ENCODE data around the gene SH3BP5. TPM values are rescaled to one million over a fixed set of nuclear protein-coding genes. Genes with fewer than 3 reads are reported as not detected.

The SH3BP5 gene
- total RNA-seq, 2 experiments from 2014 or later: 15.1 to 31.3 TPM

DNA sequence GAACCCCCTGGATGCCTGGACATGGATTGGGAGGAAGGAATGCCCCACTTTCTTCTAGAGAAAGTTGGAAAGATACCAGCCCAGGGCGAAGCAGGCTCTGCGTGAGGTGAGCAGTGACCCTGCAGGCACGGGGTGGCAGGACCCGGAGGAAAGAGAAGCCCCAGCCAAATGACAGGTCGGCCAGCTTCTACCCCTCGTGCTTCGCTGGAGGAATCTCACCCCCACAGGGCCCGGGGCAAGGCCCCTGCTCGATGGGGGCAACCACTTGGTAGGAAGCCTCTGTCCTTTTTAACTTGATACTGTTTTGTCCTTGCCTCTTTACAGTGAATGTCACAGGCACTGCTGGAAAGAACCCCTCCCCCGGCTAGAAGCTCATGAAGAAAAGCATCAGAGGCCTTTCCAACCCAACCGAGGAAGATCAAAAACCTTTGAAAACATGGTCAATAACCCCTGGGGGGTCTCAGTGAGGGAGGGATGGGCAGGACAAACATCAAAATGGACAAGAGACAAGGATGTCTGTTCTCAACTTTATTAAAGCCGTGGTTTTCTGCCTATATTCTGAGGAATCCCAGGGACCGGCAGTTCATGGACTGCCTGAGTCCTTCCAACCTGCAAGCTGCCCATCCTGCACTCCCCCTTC lies 54.4 kb downstream of the SH3BP5 start:
- Histone ChIP-seq H3K4me3 (ENCODE audit: low read depth, low read length, poor library complexity, severe bottlenecking) (no peak overlapping the region), H3K9me2 (ENCODE audit: insufficient read depth, low read length) (no peaks in the 10 kb centered on the region), H2AFZ (ENCODE audit: low read length) (no peak overlapping the region), H3K9me3 (ENCODE audit: low read length) (no peaks in the 10 kb centered on the region), H3K27ac (ENCODE audit: low read depth, low read length, poor library complexity, severe bottlenecking) (no peak overlapping the region), H3K4me2 (ENCODE audit: low read length) (no peak overlapping the region), H4K20me1 (ENCODE audit: insufficient read depth, low read length) (no peaks in the 10 kb centered on the region), H3K4me1 (ENCODE audit: insufficient read depth, low read length, poor library complexity, severe bottlenecking) (peaks cover 24% of the 10 kb centered on the region), H3K79me2 (ENCODE audit: insufficient read depth, low read depth, low read length) (no peaks in the 10 kb centered on the region), H3K36me3 (ENCODE audit: insufficient read depth, low read length) (no peaks in the 10 kb centered on the region)
- POLR2A ChIA-PET: interaction anchor here (0.7 to 2.3 kb wide), 4 partner anchors 9 to 104 kb away, joined by 3 to 9 read pairs (median 6); no protein-coding TSS in a partner anchor
- intact Hi-C loops (cut with micrococcal nuclease; ENCODE audit: unreplicated experiment): no loop called here
- no TSS peak for BruUV-seq (replicated peaks)
- CTCF ChIA-PET (ENCODE audit: unreplicated experiment): no interaction called here
- no peak for DNase-seq (ENCODE audit: low spot score)
- TF ChIP-seq, protein P1, sequence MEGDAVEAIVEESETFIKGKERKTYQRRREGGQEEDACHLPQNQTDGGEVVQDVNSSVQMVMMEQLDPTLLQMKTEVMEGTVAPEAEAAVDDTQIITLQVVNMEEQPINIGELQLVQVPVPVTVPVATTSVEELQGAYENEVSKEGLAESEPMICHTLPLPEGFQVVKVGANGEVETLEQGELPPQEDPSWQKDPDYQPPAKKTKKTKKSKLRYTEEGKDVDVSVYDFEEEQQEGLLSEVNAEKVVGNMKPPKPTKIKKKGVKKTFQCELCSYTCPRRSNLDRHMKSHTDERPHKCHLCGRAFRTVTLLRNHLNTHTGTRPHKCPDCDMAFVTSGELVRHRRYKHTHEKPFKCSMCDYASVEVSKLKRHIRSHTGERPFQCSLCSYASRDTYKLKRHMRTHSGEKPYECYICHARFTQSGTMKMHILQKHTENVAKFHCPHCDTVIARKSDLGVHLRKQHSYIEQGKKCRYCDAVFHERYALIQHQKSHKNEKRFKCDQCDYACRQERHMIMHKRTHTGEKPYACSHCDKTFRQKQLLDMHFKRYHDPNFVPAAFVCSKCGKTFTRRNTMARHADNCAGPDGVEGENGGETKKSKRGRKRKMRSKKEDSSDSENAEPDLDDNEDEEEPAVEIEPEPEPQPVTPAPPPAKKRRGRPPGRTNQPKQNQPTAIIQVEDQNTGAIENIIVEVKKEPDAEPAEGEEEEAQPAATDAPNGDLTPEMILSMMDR (conservative IDR thresholded peaks at IDR 0.05; ENCODE audit: low read length): no peak
- no peak for TF ChIP-seq EZH2phosphoT487 (IDR thresholded peaks at IDR 0.05; ENCODE audit: borderline replicate concordance, low read depth, low read length)

DNA sequence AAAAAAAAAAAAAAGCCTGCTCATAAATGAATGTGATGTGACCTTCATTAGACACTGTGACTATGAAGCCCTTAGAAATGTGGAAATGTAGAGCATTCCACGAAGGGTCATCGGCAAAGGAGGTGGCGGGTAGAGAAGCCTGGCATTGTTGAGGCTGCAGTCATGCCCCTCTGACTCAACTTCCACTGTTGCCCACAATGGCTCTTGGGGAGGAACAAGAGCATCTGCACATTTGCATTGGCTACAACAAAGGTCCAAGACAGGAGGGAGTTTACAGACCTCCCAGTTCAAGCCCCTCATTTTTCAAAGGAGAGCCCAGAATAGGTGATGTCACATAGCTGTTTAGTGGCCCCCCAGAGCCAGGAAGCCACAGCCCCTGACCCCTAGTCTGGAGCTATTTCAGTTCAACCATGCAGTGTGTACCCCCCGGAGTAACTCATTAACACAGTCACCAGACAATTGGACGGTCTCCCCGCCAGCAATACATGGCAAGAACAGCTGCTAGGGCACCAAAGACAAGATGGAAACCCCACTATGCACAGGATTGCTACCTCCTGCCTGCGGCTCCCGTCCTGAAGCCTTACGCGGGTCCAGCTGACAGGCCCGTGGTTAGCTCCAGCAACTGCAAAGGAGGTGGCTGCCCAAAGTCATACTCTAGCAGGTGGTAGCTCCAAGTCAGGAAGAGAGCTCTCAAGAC lies 56.2 kb downstream of the SH3BP5 start:
- Histone ChIP-seq H3K36me3 (ENCODE audit: insufficient read depth, low read length) (no peaks in the 10 kb centered on the region), H3K4me2 (ENCODE audit: low read length) (peak overlapping the region; percentile 37), H3K4me3 (ENCODE audit: low read depth, low read length, poor library complexity, severe bottlenecking) (no peak overlapping the region), H3K27ac (ENCODE audit: low read depth, low read length, poor library complexity, severe bottlenecking) (no peak overlapping the region), H3K9me2 (ENCODE audit: insufficient read depth, low read length) (no peaks in the 10 kb centered on the region), H3K79me2 (ENCODE audit: insufficient read depth, low read depth, low read length) (no peaks in the 10 kb centered on the region), H3K9me3 (ENCODE audit: low read length) (no peaks in the 10 kb centered on the region), H4K20me1 (ENCODE audit: insufficient read depth, low read length) (no peaks in the 10 kb centered on the region), H2AFZ (ENCODE audit: low read length) (no peak overlapping the region; the same call in 1 of the 2 replicates), H3K4me1 (ENCODE audit: insufficient read depth, low read length, poor library complexity, severe bottlenecking) (peaks cover 36% of the 10 kb centered on the region)
- peak; percentile 33 for DNase-seq (ENCODE audit: low spot score)
- TF ChIP-seq, protein P1 (conservative IDR thresholded peaks at IDR 0.05; ENCODE audit: low read length): no peak
- TF ChIP-seq EZH2phosphoT487 (IDR thresholded peaks at IDR 0.05; ENCODE audit: borderline replicate concordance, low read depth, low read length): no peak
- no TSS peak for BruUV-seq (replicated peaks)
- intact Hi-C loops (cut with micrococcal nuclease; ENCODE audit: unreplicated experiment): no loop called here
- POLR2A ChIA-PET: interaction anchor here (0.6 to 2.3 kb wide), 16 partner anchors 8 to 310 kb away, joined by 3 to 9 read pairs (median 4); no protein-coding TSS in a partner anchor
- CTCF ChIA-PET (ENCODE audit: unreplicated experiment): no interaction called here

DNA sequence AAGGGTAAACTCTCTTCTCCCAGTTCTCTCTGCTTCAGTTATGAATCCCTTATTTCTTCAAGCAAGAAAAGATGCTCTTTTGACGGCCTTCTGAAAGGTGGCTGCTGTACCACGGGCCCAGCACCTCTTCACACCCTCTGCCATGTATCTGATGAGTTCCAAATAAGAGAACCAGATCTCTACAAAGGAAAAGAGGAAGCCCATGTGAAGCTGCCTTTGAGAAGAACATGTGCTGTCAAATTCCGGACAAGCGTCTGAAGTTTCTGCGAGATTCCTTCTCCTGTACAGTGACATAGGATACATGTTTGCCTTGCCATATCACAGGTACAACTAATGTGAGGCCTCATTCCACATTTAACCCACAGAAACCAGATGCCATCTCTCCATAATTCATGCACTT lies 59.2 kb downstream of the SH3BP5 start:
- Histone ChIP-seq H3K79me2 (ENCODE audit: insufficient read depth, low read depth, low read length) (no peaks in the 10 kb centered on the region), H3K4me1 (ENCODE audit: insufficient read depth, low read length, poor library complexity, severe bottlenecking) (peaks cover 26% of the 10 kb centered on the region)
- BruUV-seq (replicated peaks): no TSS peak

More for the DNA sequence above, 59.2 kb downstream of the SH3BP5 start:
- Histone ChIP-seq H3K9me3 (ENCODE audit: low read length) (no peaks in the 10 kb centered on the region), H3K9me2 (ENCODE audit: insufficient read depth, low read length) (no peaks in the 10 kb centered on the region), H3K36me3 (ENCODE audit: insufficient read depth, low read length) (peaks cover 14% of the 10 kb centered on the region; the same call in 1 of the 2 replicates), H4K20me1 (ENCODE audit: insufficient read depth, low read length) (no peaks in the 10 kb centered on the region), H3K4me3 (ENCODE audit: low read depth, low read length, poor library complexity, severe bottlenecking) (no peak overlapping the region), H2AFZ (ENCODE audit: low read length) (no peak overlapping the region), H3K27ac (ENCODE audit: low read depth, low read length, poor library complexity, severe bottlenecking) (no peak overlapping the region), H3K4me2 (ENCODE audit: low read length) (no peak overlapping the region)
- CTCF ChIA-PET (ENCODE audit: unreplicated experiment): no interaction called here
- POLR2A ChIA-PET: interaction anchor here (1.0 kb wide), 1 partner anchor 68 kb away, joined by 3 read pairs; no protein-coding TSS in a partner anchor
- DNase-seq (ENCODE audit: low spot score): no peak
- intact Hi-C loops (cut with micrococcal nuclease; ENCODE audit: unreplicated experiment): no loop called here
- TF ChIP-seq, protein P1 (conservative IDR thresholded peaks at IDR 0.05; ENCODE audit: low read length): no peak
- no peak for TF ChIP-seq EZH2phosphoT487 (IDR thresholded peaks at IDR 0.05; ENCODE audit: borderline replicate concordance, low read depth, low read length)
